ENCODE data around the gene DLG2. TPM values are rescaled to one million over a fixed set of nuclear protein-coding genes. Genes with fewer than 3 reads are reported as not detected.

Gene DLG2
- total and polyA plus RNA-seq, 2 of the 8 experiments (the other 6 are each of a cell fraction or from before 2014, with no cell fraction given), result 1.7 to 14.3 TPM

DNA sequence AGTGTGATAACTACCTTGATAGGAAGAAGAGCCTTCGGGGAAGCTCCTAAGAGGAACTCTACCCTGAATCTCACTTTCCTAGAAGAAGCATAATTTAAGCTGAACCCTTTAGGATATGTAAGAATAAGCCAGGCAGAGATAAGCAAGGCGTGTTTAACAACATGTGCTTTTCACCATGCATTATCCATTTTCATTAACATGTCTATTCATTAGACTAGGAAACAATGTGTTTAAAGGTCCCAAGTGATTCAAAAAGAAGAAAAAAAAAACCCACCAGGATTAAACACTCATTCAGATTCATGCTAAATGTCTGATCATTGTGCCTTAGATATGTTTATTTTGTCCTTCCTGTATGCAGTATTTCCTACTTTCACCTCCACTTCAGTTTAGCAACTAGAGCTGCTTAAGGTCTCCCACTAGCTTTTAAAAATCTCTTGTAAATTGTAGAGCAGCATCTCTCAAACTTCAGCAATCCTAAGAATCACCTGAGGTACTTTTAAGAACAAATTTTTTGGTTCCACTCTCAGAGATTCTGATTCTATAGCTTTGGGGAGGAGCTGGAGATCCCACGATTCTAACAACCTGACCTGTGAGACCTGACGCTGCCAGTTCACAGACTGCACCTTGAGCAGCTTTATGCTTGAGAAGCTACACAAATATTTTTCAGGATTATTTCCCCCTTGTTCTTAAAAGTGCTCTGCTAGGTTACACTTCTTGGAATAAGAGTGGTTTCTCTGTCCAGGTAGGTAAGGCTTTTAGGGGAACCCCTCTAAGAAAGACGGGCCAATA, 1385.6 kb downstream of the DLG2 start:
- DNase-seq (ENCODE audit: low read depth in 1 of 2, low spot score in 2 of 2) (no peak), FAIRE-seq (no peak)
- no peak overlapping the region for H4K8ac ChIP-seq (ENCODE audit: extremely low read depth, insufficient read depth, low read length)
- ChIA-PET CTCF (ENCODE audit: partially characterized antibody) (interaction anchor here (0.7 to 1.4 kb wide), 7 partner anchors 9 to 518 kb away, joined by 3 to 4 read pairs (median 3); no protein-coding TSS in a partner anchor), POLR2A (ENCODE audit: partially characterized antibody) (no interaction called here)
- H2BK5ac ChIP-seq (ENCODE audit: low read depth, low read length), result no peak overlapping the region
- H3K36me3 ChIP-seq (ENCODE audit: control insufficient read depth in 2 of 4, insufficient read depth in 4 of 4, low read length in 3 of 4), result no peaks in the 10 kb centered on the region
- no peak for TF ChIP-seq ZNF274 (IDR thresholded peaks at IDR 0.05; ENCODE audit: borderline replicate concordance, extremely low read depth, low read length)
- TF ChIP-seq BCL11A (IDR thresholded peaks at IDR 0.05; ENCODE audit: low read depth in 2 of 2, low read length in 2 of 2), result no peak
- no peak for TF ChIP-seq BACH1 (IDR thresholded peaks at IDR 0.05; ENCODE audit: low read length)
- TF ChIP-seq RXRA (IDR thresholded peaks at IDR 0.05; ENCODE audit: insufficient read depth, low read depth, low read length), result no peak
- TF ChIP-seq, protein P1, sequence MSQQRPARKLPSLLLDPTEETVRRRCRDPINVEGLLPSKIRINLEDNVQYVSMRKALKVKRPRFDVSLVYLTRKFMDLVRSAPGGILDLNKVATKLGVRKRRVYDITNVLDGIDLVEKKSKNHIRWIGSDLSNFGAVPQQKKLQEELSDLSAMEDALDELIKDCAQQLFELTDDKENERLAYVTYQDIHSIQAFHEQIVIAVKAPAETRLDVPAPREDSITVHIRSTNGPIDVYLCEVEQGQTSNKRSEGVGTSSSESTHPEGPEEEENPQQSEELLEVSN (IDR thresholded peaks at IDR 0.05), result no peak
- TF ChIP-seq SP4 (IDR thresholded peaks at IDR 0.05; ENCODE audit: low read length), result no peak
- TF ChIP-seq NRF1 (IDR thresholded peaks at IDR 0.05; ENCODE audit: low read depth, low read length), result no peak
- TF ChIP-seq CBX5 (IDR thresholded peaks at IDR 0.05; ENCODE audit: low read depth, low read length), result no peak
- TF ChIP-seq POLR2AphosphoS5 (IDR thresholded peaks at IDR 0.05; ENCODE audit: low read depth, low read length), result no peak
- TF ChIP-seq JUN (IDR thresholded peaks at IDR 0.05; ENCODE audit: low read depth, low read length), result no peak
- no peak for TF ChIP-seq BRCA1 (IDR thresholded peaks at IDR 0.05; ENCODE audit: low read depth, low read length)
- no peak for TF ChIP-seq ASH2L (IDR thresholded peaks at IDR 0.05; ENCODE audit: low read length)
- H2BK20ac ChIP-seq (ENCODE audit: low read length), result no peak overlapping the region
- no peaks in the 10 kb centered on the region for H3K9me3 ChIP-seq (ENCODE audit: insufficient read depth in 2 of 2, low read depth in 1 of 2, low read length in 1 of 2)
- H3K23ac ChIP-seq (ENCODE audit: insufficient read length), result no peak overlapping the region
- no peak overlapping the region for H4K91ac ChIP-seq (replicated peaks; ENCODE audit: insufficient read length, low read length)
- H3K56ac ChIP-seq (replicated peaks; ENCODE audit: insufficient read length, low read depth, low read length), result no peak overlapping the region
- no peak overlapping the region for H2BK120ac ChIP-seq (replicated peaks; ENCODE audit: low read depth, low read length)
- peak overlapping the region; percentile 55; the same call in 1 of the 2 replicates for H2AFZ ChIP-seq (ENCODE audit: low read length)
- no peak overlapping the region for H2AK5ac ChIP-seq (ENCODE audit: low read depth, low read length)
- no peaks in the 10 kb centered on the region for H3K23me2 ChIP-seq (ENCODE audit: low read depth, low read length)
- H4K20me1 ChIP-seq (replicated peaks in 1 of 2; ENCODE audit: control insufficient read depth in 1 of 2, insufficient read depth in 2 of 2, low read length in 2 of 2), result no peaks in the 10 kb centered on the region
- H3K79me2 ChIP-seq (ENCODE audit: control insufficient read depth in 1 of 2, insufficient read depth in 2 of 2, low read length in 2 of 2), result no peaks in the 10 kb centered on the region
- H3K9ac ChIP-seq (replicated peaks in 1 of 4; ENCODE audit: extremely low read depth in 1 of 4, low read depth in 3 of 4, low read length in 3 of 4), result no peak overlapping the region
- no peak overlapping the region for H3K18ac ChIP-seq (ENCODE audit: extremely low read depth, low read length)
- H3K27me3 ChIP-seq (replicated peaks in 1 of 4; ENCODE audit: control insufficient read depth in 3 of 4, extremely low read depth in 1 of 4, insufficient read depth in 3 of 4, low read length in 3 of 4), result no peaks in the 10 kb centered on the region
- H3K79me1 ChIP-seq (ENCODE audit: low read depth, low read length), result no peaks in the 10 kb centered on the region
- no peak overlapping the region for H3K27ac ChIP-seq (ENCODE audit: low read depth, low read length)
- 0 out of 4 replicates have a peak overlapping the region, but pooled peaks of 1 of the 2 experiments have one; percentile 20 for H3K4me2 ChIP-seq (ENCODE audit: insufficient read depth in 1 of 2, low read depth in 2 of 2, low read length in 2 of 2)
- no peak overlapping the region for H3K4me3 ChIP-seq (ENCODE audit: extremely low read depth in 1 of 4, insufficient read depth in 2 of 4, low read depth in 3 of 4, low read length in 4 of 4)
- no peak overlapping the region for H2BK12ac ChIP-seq (ENCODE audit: low read depth, low read length)
- H4K5ac ChIP-seq (ENCODE audit: insufficient read length, low read depth, low read length), result no peak overlapping the region
- H3K4me1 ChIP-seq (replicated peaks in 1 of 4; ENCODE audit: control insufficient read depth in 3 of 4, insufficient read depth in 4 of 4, low read length in 3 of 4), result peaks cover 0 to 2% (median 0%) of the 10 kb centered on the region in 4 experiments; a peak in 2 of 7 replicates
- no peak overlapping the region for H2BK15ac ChIP-seq (ENCODE audit: low read length)
- WGBS, 2 experiments (ENCODE audit: extremely low coverage in 1 of 2, insufficient coverage in 1 of 2, insufficient read length in 1 of 2, insufficient replicate concordance in 2 of 2, low coverage in 1 of 2, low lambda C conversion rate in 2 of 2, missing lambda C conversion rate in 1 of 2), result 73% methylated on average over 5 of the region's 5 CpGs; no CpG with 5 or more reads in 1 of the 2 experiments
- H3K14ac ChIP-seq (ENCODE audit: insufficient read length), result no peak overlapping the region
- H3K4ac ChIP-seq (replicated peaks; ENCODE audit: insufficient read length, low read depth, low read length), result no peak overlapping the region
